T-helper 2 cell treated with Interferon-gamma antibody and Interleukin-4, amounts not matched to agents 5 μg/mL and 100 μg/mL, for 36 hours (primary cell): ENCODE measurements around the gene KRCC1.
A peak's percentile ranks its signal among the peaks of the same experiment; 100 is the strongest.
"Not testable (repeated sequence)": the region's sequence is repeated elsewhere in the genome, so short reads cannot be mapped to it uniquely, and the experiment has no call there.

Source experiments
- DNase-seq: peaks from one replicate; pipeline ENCODE4 v3.0.0; 2021; ENCODE audit warnings: low spot score
- H3K27ac Mint-ChIP-seq: one replicate; pipeline ENCODE4 v1.8.0; 2021; ENCODE audit warnings: mild to moderate bottlenecking, mixed read lengths
- H3K27me3 Mint-ChIP-seq: one replicate; pipeline ENCODE4 v1.8.0; 2021; ENCODE audit warnings: low read depth, mixed read lengths
- H3K36me3 Mint-ChIP-seq: one replicate; pipeline ENCODE4 v1.8.0; 2021; ENCODE audit warnings: low read depth, mixed read lengths
- H3K4me1 Mint-ChIP-seq: one replicate; pipeline ENCODE4 v1.8.0; 2021; ENCODE audit warnings: low read depth, mixed read lengths
- H3K4me3 Mint-ChIP-seq: one replicate; pipeline ENCODE4 v1.8.0; 2022; ENCODE audit warnings: mild to moderate bottlenecking, moderate library complexity, mixed read lengths
- H3K9me3 Mint-ChIP-seq: one replicate; pipeline ENCODE4 v1.8.0; 2021; ENCODE audit warnings: mixed read lengths

The KRCC1 gene

GRCh38 chr2:88067189-88067588 is 11.6 kb upstream of the KRCC1 start:
- no peaks in the 10 kb centered on the region for H3K4me1 Mint-ChIP-seq
- no peaks in the 10 kb centered on the region for H3K36me3 Mint-ChIP-seq
- H3K4me3 Mint-ChIP-seq = no peak overlapping the region
- H3K27me3 Mint-ChIP-seq = peaks cover 3% of the 10 kb centered on the region
- H3K27ac Mint-ChIP-seq = no peak overlapping the region
- H3K9me3 Mint-ChIP-seq = no peaks in the 10 kb centered on the region
- no peak for DNase-seq

- Mint-ChIP-seq H3K4me1 (no peaks in the 10 kb centered on the region), H3K36me3 (no peaks in the 10 kb centered on the region), H3K9me3 (no peaks in the 10 kb centered on the region), H3K27ac (no peak overlapping the region), H3K4me3 (no peak overlapping the region), H3K27me3 (peaks cover 3% of the 10 kb centered on the region)
- DNase-seq = no peak
Measured at GRCh38 chr2:88066543-88066942, 11.0 kb upstream of the KRCC1 start.

GRCh38 chr2:88061295-88061694 is 5.7 kb upstream of the KRCC1 start:
- Mint-ChIP-seq H3K9me3 (no peaks in the 10 kb centered on the region), H3K4me1 (peaks cover 20% of the 10 kb centered on the region), H3K4me3 (no peak overlapping the region), H3K27me3 (no peaks in the 10 kb centered on the region), H3K36me3 (no peaks in the 10 kb centered on the region), H3K27ac (no peak overlapping the region)
- no peak for DNase-seq

GRCh38 chr2:88060907-88061275 is 5.3 kb upstream of the KRCC1 start:
- H3K27ac Mint-ChIP-seq = no peak overlapping the region
- no peaks in the 10 kb centered on the region for H3K9me3 Mint-ChIP-seq
- no peak overlapping the region for H3K4me3 Mint-ChIP-seq
- no peaks in the 10 kb centered on the region for H3K36me3 Mint-ChIP-seq
- H3K4me1 Mint-ChIP-seq = peaks cover 24% of the 10 kb centered on the region
- H3K27me3 Mint-ChIP-seq = no peaks in the 10 kb centered on the region
- no peak for DNase-seq

GRCh38 chr2:88059979-88060906 is 4.7 kb upstream of the KRCC1 start:
- Mint-ChIP-seq H3K36me3 (peaks cover under 1% of the 10 kb centered on the region), H3K4me1 (peaks cover 26% of the 10 kb centered on the region), H3K4me3 (no peak overlapping the region), H3K27ac (no peak overlapping the region), H3K9me3 (no peaks in the 10 kb centered on the region), H3K27me3 (no peaks in the 10 kb centered on the region)
- peak; percentile 13 for DNase-seq

- no peak overlapping the region for H3K27ac Mint-ChIP-seq
- no peaks in the 10 kb centered on the region for H3K9me3 Mint-ChIP-seq
- H3K4me1 Mint-ChIP-seq = peaks cover 44% of the 10 kb centered on the region
- no peaks in the 10 kb centered on the region for H3K27me3 Mint-ChIP-seq
- H3K4me3 Mint-ChIP-seq = no peak overlapping the region
- H3K36me3 Mint-ChIP-seq = peaks cover 21% of the 10 kb centered on the region
- no peak for DNase-seq
Measured at GRCh38 chr2:88058191-88058590, 2.6 kb upstream of the KRCC1 start.

GRCh38 chr2:88057437-88057844 is 1.9 kb upstream of the KRCC1 start:
- no peak for DNase-seq
- Mint-ChIP-seq H3K27ac (peak overlapping the region; percentile 5), H3K4me1 (peaks cover 49% of the 10 kb centered on the region)

GRCh38 chr2:88054782-88055370 is 707 bp downstream of the KRCC1 start:
- no peaks in the 10 kb centered on the region for H3K27me3 Mint-ChIP-seq
- H3K27ac Mint-ChIP-seq = peak overlapping the region; percentile 97
- DNase-seq = no peak
- H3K9me3 Mint-ChIP-seq = no peaks in the 10 kb centered on the region
- H3K36me3 Mint-ChIP-seq = peaks cover 42% of the 10 kb centered on the region
- H3K4me1 Mint-ChIP-seq = peaks cover 51% of the 10 kb centered on the region
- H3K4me3 Mint-ChIP-seq = peak overlapping the region; percentile 100

More at GRCh38 chr2:88057437-88057844, 1.9 kb upstream of the KRCC1 start:
- no peaks in the 10 kb centered on the region for H3K9me3 Mint-ChIP-seq
- peak overlapping the region; percentile 3 for H3K4me3 Mint-ChIP-seq
- H3K27me3 Mint-ChIP-seq = no peaks in the 10 kb centered on the region
- H3K36me3 Mint-ChIP-seq = peaks cover 28% of the 10 kb centered on the region

GRCh38 chr2:88053934-88054781 is 1.4 kb downstream of the KRCC1 start:
- no peaks in the 10 kb centered on the region for H3K9me3 Mint-ChIP-seq
- peak overlapping the region; percentile 97 for H3K27ac Mint-ChIP-seq
- peaks cover 51% of the 10 kb centered on the region for H3K4me1 Mint-ChIP-seq
- peaks cover 48% of the 10 kb centered on the region for H3K36me3 Mint-ChIP-seq
- H3K4me3 Mint-ChIP-seq = peak overlapping the region; percentile 100
- no peaks in the 10 kb centered on the region for H3K27me3 Mint-ChIP-seq
- DNase-seq = no peak

- H3K9me3 Mint-ChIP-seq = no peaks in the 10 kb centered on the region
- no peaks in the 10 kb centered on the region for H3K27me3 Mint-ChIP-seq
Measured at GRCh38 chr2:88053296-88053695, 2.3 kb downstream of the KRCC1 start.

GRCh38 chr2:88051792-88052191 is 3.8 kb downstream of the KRCC1 start:
- peaks cover 36% of the 10 kb centered on the region for H3K4me1 Mint-ChIP-seq
- H3K4me3 Mint-ChIP-seq = no peak overlapping the region
- H3K36me3 Mint-ChIP-seq = peaks cover 55% of the 10 kb centered on the region
- DNase-seq = no peak
- no peaks in the 10 kb centered on the region for H3K9me3 Mint-ChIP-seq
- no peak overlapping the region for H3K27ac Mint-ChIP-seq
- H3K27me3 Mint-ChIP-seq = no peaks in the 10 kb centered on the region

More at GRCh38 chr2:88053296-88053695, 2.3 kb downstream of the KRCC1 start:
- Mint-ChIP-seq H3K4me3 (peak overlapping the region; percentile 100), H3K27ac (peak overlapping the region; percentile 53), H3K36me3 (peaks cover 55% of the 10 kb centered on the region), H3K4me1 (peaks cover 49% of the 10 kb centered on the region)
- DNase-seq = no peak

- DNase-seq = no peak
- Mint-ChIP-seq H3K4me1 (peaks cover 23% of the 10 kb centered on the region), H3K4me3 (no peak overlapping the region), H3K36me3 (peaks cover 53% of the 10 kb centered on the region), H3K9me3 (no peaks in the 10 kb centered on the region), H3K27ac (no peak overlapping the region), H3K27me3 (no peaks in the 10 kb centered on the region)
Measured at GRCh38 chr2:88049622-88050021, 6.0 kb downstream of the KRCC1 start.

- no peak for DNase-seq
- Mint-ChIP-seq H3K4me3 (no peak overlapping the region), H3K27me3 (no peaks in the 10 kb centered on the region), H3K9me3 (no peaks in the 10 kb centered on the region), H3K4me1 (peaks cover 15% of the 10 kb centered on the region), H3K27ac (no peak overlapping the region), H3K36me3 (peaks cover 47% of the 10 kb centered on the region)
Measured at GRCh38 chr2:88048541-88048940, 7.0 kb downstream of the KRCC1 start.

- H3K9me3 Mint-ChIP-seq, H3K27ac Mint-ChIP-seq, H3K27me3 Mint-ChIP-seq, H3K4me3 Mint-ChIP-seq, DNase-seq: not testable (repeated sequence)
- peaks cover 12% of the 10 kb centered on the region for H3K4me1 Mint-ChIP-seq
- H3K36me3 Mint-ChIP-seq = peaks cover 31% of the 10 kb centered on the region
Measured at GRCh38 chr2:88045561-88045960, 10.0 kb downstream of the KRCC1 start.
